H9 (cell line): Measurements from ENCODE around the gene ZSCAN16. TPM values are rescaled to one million over a fixed set of nuclear protein-coding genes. Genes with fewer than 3 reads are reported as not detected.
"Not testable (repeated sequence)": the region's sequence is repeated elsewhere in the genome, so short reads cannot be mapped to it uniquely, and the experiment has no call there.

ENCODE experiments used
- DNase-seq: peaks from one replicate; pipeline ENCODE4 v3.0.0-alpha.2; 2017
- H2AFZ ChIP-seq: one replicate; pipeline ENCODE4 v1.6.1; 2013; ENCODE audit warnings: mild to moderate bottlenecking, low read length, control low read depth, moderate library complexity
- H2AK5ac ChIP-seq: 2 replicates; pipeline ENCODE4 v1.6.1; 2013; ENCODE audit warnings: low read length, control low read depth, mixed read lengths; ENCODE audit not compliant: insufficient read length
- H2BK120ac ChIP-seq: one replicate; pipeline ENCODE4 v1.6.1; 2013; ENCODE audit warnings: low read depth, mild to moderate bottlenecking, low read length, control low read depth, inconsistent platforms; ENCODE audit not compliant: poor library complexity, severe bottlenecking
- H2BK12ac ChIP-seq: 2 replicates; pipeline ENCODE4 v1.6.1; 2013; ENCODE audit warnings: low read length, control low read depth, mixed read lengths, low read depth; ENCODE audit not compliant: insufficient read length
- H2BK15ac ChIP-seq: 2 replicates; pipeline ENCODE4 v1.6.1; 2013; ENCODE audit warnings: low read depth, low read length, control low read depth
- H2BK20ac ChIP-seq: one replicate; pipeline ENCODE4 v1.6.1; 2013; ENCODE audit warnings: low read depth, mild to moderate bottlenecking, low read length, control low read depth, inconsistent platforms; ENCODE audit not compliant: poor library complexity, severe bottlenecking
- H2BK5ac ChIP-seq: 2 replicates; pipeline ENCODE4 v1.6.1; 2013; ENCODE audit warnings: low read length, control low read depth, mixed read lengths; ENCODE audit not compliant: insufficient read length
- H3K14ac ChIP-seq: 2 replicates; pipeline ENCODE4 v1.6.1; 2013; ENCODE audit warnings: low read length, control low read depth; ENCODE audit not compliant: insufficient read depth
- H3K18ac ChIP-seq: 2 replicates; pipeline ENCODE4 v1.6.1; 2013; ENCODE audit warnings: low read depth, mild to moderate bottlenecking, mixed read lengths, low read length, control low read depth; ENCODE audit not compliant: insufficient read length
- H3K23ac ChIP-seq: 2 replicates; pipeline ENCODE4 v1.6.1; 2013; ENCODE audit warnings: low read length, control low read depth, mixed read lengths, low read depth; ENCODE audit not compliant: insufficient read length
- H3K23me2 ChIP-seq: 2 replicates; pipeline ENCODE4 v1.6.1; 2013; ENCODE audit warnings: low read depth, mild to moderate bottlenecking, mixed read lengths, low read length, control low read depth; ENCODE audit not compliant: insufficient read length, poor library complexity, severe bottlenecking
- H3K27ac ChIP-seq: 2 replicates; pipeline ENCODE4 v1.5.1; 2013; ENCODE audit warnings: low read length, control low read depth, mixed read lengths, low read depth; ENCODE audit not compliant: insufficient read length
- H3K27me3 ChIP-seq: 2 replicates; pipeline ENCODE4 v1.6.1; 2013; ENCODE audit warnings: low read length, control low read depth, inconsistent platforms; ENCODE audit not compliant: insufficient read depth
- H3K4ac ChIP-seq: 2 replicates; pipeline ENCODE4 v1.6.1; 2013; ENCODE audit warnings: low read depth, mild to moderate bottlenecking, control low read depth, inconsistent platforms, low read length, moderate library complexity
- H3K4me1 ChIP-seq: 2 replicates; pipeline ENCODE4 v1.6.1; 2013; ENCODE audit warnings: low read length, control low read depth, inconsistent platforms; ENCODE audit not compliant: insufficient read depth
- H3K4me2 ChIP-seq: 2 replicates; pipeline ENCODE4 v1.6.1; 2013; ENCODE audit warnings: low read length, control low read depth, mixed read lengths; ENCODE audit not compliant: insufficient read length, insufficient read depth
- H3K56ac ChIP-seq: 2 replicates; pipeline ENCODE4 v1.6.1; 2013; ENCODE audit warnings: low read depth, mild to moderate bottlenecking, mixed read lengths, low read length, control low read depth; ENCODE audit not compliant: insufficient read length
- H3K79me1 ChIP-seq: 2 replicates; pipeline ENCODE4 v1.6.1; 2013; ENCODE audit warnings: low read depth, mild to moderate bottlenecking, moderate library complexity, low read length, control low read depth, inconsistent platforms; ENCODE audit not compliant: insufficient read depth, poor library complexity, severe bottlenecking
- H3K79me2 ChIP-seq: 2 replicates; pipeline ENCODE4 v1.6.1; 2013; ENCODE audit warnings: low read length, control low read depth, inconsistent platforms; ENCODE audit not compliant: insufficient read depth
- H3K9ac ChIP-seq: 2 replicates; pipeline ENCODE4 v1.6.1; 2013; ENCODE audit warnings: low read length, control low read depth, mixed read lengths; ENCODE audit not compliant: insufficient read length; ENCODE audit errors: extremely low read depth
- H3K9me3 ChIP-seq: one replicate; pipeline ENCODE4 v1.6.1; 2013; ENCODE audit warnings: low read depth, low read length, inconsistent platforms; ENCODE audit not compliant: control insufficient read depth
- H3T11ph ChIP-seq: one replicate; pipeline ENCODE4 v1.6.1; 2013; ENCODE audit warnings: mild to moderate bottlenecking, low read length, control low read depth, inconsistent platforms
- H4K20me1 ChIP-seq: one replicate; pipeline ENCODE4 v1.6.1; 2013; ENCODE audit not compliant: control insufficient read depth, insufficient read length, insufficient read depth
- H4K5ac ChIP-seq: 2 replicates; pipeline ENCODE4 v1.6.1; 2013; ENCODE audit warnings: low read depth, mild to moderate bottlenecking, mixed read lengths, low read length, control low read depth; ENCODE audit not compliant: insufficient read length
- H4K8ac ChIP-seq: replicated peaks from 2 replicates; pipeline ENCODE4 v1.6.1; 2013; ENCODE audit warnings: low read length, control low read depth, mixed read lengths, low read depth; ENCODE audit not compliant: insufficient read length
- H4K91ac ChIP-seq: 2 replicates; pipeline ENCODE4 v1.6.1; 2013; ENCODE audit warnings: low read depth, mild to moderate bottlenecking, moderate library complexity, mixed read lengths, low read length, control low read depth; ENCODE audit not compliant: insufficient read length
- H3K27ac Mint-ChIP-seq, 3 experiments: 2 replicates in 2 of 3; 3 replicates in 1 of 3; pipeline ENCODE4 v1.8.0; 2020 to 2021; ENCODE audit warnings: mixed read lengths in 3 of 3, mild to moderate bottlenecking in 1 of 3, moderate library complexity in 1 of 3
- H3K27me3 Mint-ChIP-seq: 2 replicates; pipeline ENCODE4 v1.8.0; 2021; ENCODE audit warnings: low read depth, mild to moderate bottlenecking, moderate library complexity, mixed read lengths
- H3K36me3 Mint-ChIP-seq, 3 experiments: 2 replicates in 2 of 3; 3 replicates in 1 of 3; pipeline ENCODE4 v1.8.0; 2020 to 2021; ENCODE audit warnings: low read depth in 3 of 3, mixed read lengths in 3 of 3; ENCODE audit not compliant: insufficient read depth in 1 of 3
- H3K4me1 Mint-ChIP-seq, 2 experiments: 2 replicates each; pipeline ENCODE4 v1.8.0; 2020; ENCODE audit warnings: mixed read lengths in 2 of 2
- H3K4me3 Mint-ChIP-seq, 2 experiments: 2 replicates in 1 of 2; 3 replicates in 1 of 2; pipeline ENCODE4 v1.8.0; 2020 to 2021; ENCODE audit warnings: mild to moderate bottlenecking in 2 of 2, mixed read lengths in 2 of 2, moderate library complexity in 1 of 2
- H3K9me3 Mint-ChIP-seq, 2 experiments: 2 replicates in 1 of 2; 3 replicates in 1 of 2; pipeline ENCODE4 v1.8.0; 2020; ENCODE audit warnings: mild to moderate bottlenecking in 2 of 2, mixed read lengths in 2 of 2, moderate library complexity in 1 of 2
- WGBS: extraction: QIAGEN DNeasy Blood & Tissue Kit; methylation state at CpG from one replicate; pipeline ENCODE4 v1.1.7; 2013; ENCODE audit warnings: missing lambda C conversion rate, low lambda C conversion rate, mixed read lengths; ENCODE audit not compliant: insufficient read length; ENCODE audit errors: extremely low coverage; 5-methylcytosine and 5-hydroxymethylcytosine counted together
- total RNA-seq: library from RNA; stranded (reverse); gene quantifications from 2 replicates; pipeline ENCODE4 v1.2.1, GENCODE V29; 2021
- TF ChIP-seq, protein P1 (sequence below): fragments of 200-600 bp; sonication (generic); conservative IDR thresholded peaks from 3 replicates; pipeline ENCODE4 v1.8.0; 2021; ENCODE audit warnings: antibody characterized with exemption, mild to moderate bottlenecking

ZSCAN16 gene
- total RNA-seq, 1 experiment from 2014 or later, result 11.0 TPM

DNA sequence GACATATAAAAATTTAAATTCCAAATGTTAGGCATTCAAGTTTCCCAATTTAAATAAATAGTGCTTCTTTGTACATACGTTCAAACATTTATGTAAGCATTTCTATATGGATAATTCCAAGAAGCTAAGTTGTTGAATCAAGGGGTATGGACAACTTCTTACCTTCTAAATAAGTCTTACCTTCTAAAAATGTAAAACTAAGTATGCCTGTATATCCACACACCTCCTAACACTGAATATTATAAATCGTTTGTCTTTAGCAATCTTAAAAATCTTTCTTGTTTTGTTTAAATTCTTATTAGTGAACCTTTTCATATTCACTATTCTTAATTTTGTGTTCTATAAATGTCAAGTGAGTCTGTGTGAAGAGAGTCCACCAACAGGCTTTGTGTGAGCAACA is 2.5 kb upstream of the ZSCAN16 start:
- TF ChIP-seq, protein P1, sequence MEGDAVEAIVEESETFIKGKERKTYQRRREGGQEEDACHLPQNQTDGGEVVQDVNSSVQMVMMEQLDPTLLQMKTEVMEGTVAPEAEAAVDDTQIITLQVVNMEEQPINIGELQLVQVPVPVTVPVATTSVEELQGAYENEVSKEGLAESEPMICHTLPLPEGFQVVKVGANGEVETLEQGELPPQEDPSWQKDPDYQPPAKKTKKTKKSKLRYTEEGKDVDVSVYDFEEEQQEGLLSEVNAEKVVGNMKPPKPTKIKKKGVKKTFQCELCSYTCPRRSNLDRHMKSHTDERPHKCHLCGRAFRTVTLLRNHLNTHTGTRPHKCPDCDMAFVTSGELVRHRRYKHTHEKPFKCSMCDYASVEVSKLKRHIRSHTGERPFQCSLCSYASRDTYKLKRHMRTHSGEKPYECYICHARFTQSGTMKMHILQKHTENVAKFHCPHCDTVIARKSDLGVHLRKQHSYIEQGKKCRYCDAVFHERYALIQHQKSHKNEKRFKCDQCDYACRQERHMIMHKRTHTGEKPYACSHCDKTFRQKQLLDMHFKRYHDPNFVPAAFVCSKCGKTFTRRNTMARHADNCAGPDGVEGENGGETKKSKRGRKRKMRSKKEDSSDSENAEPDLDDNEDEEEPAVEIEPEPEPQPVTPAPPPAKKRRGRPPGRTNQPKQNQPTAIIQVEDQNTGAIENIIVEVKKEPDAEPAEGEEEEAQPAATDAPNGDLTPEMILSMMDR, result no peak
- no peak overlapping the region for H3K18ac ChIP-seq
- Mint-ChIP-seq H3K36me3 (peaks cover 7 to 29% (median 24%) of the 10 kb centered on the region in 3 experiments; a peak in 6 of 7 replicates), H3K9me3 (no peaks in the 10 kb centered on the region), H3K4me1 (peaks cover 12% of the 10 kb centered on the region in 2 experiments), H3K27ac (peak overlapping the region in 1 of 3 experiments; percentile 79; a peak in 1 of 7 replicates), H3K4me3 (no peak overlapping the region), H3K27me3 (no peaks in the 10 kb centered on the region)
- no peak overlapping the region for H3K56ac ChIP-seq
- H3K27me3 ChIP-seq, result no peaks in the 10 kb centered on the region
- WGBS, result no CpG with 5 or more reads among the region's 2 CpGs
- no peaks in the 10 kb centered on the region for H4K20me1 ChIP-seq
- no peak overlapping the region for H3K4me2 ChIP-seq
- H2AK5ac ChIP-seq, result no peak overlapping the region
- H3K9me3 ChIP-seq, result no peaks in the 10 kb centered on the region
- no peak overlapping the region for H2AFZ ChIP-seq
- no peaks in the 10 kb centered on the region for H3K4me1 ChIP-seq
- H3K79me2 ChIP-seq, result peaks cover 1% of the 10 kb centered on the region; the same call in 1 of the 2 replicates
- no peak overlapping the region for H3K14ac ChIP-seq
- no peak overlapping the region for H3T11ph ChIP-seq
- peaks cover 3% of the 10 kb centered on the region for H3K79me1 ChIP-seq
- no peak overlapping the region for H3K27ac ChIP-seq
- H3K23me2 ChIP-seq, result no peaks in the 10 kb centered on the region
- H3K23ac ChIP-seq, result no peak overlapping the region
- no peak overlapping the region for H2BK20ac ChIP-seq
- H3K4ac ChIP-seq, result no peak overlapping the region
- no peak overlapping the region for H3K9ac ChIP-seq
- no peak overlapping the region for H2BK15ac ChIP-seq
- no peak overlapping the region for H4K91ac ChIP-seq
- H4K8ac ChIP-seq, result no peak overlapping the region
- no peak for DNase-seq
- no peak overlapping the region for H4K5ac ChIP-seq
- no peak overlapping the region for H2BK12ac ChIP-seq
- H2BK120ac ChIP-seq, result no peak overlapping the region
- no peak overlapping the region for H2BK5ac ChIP-seq

DNA sequence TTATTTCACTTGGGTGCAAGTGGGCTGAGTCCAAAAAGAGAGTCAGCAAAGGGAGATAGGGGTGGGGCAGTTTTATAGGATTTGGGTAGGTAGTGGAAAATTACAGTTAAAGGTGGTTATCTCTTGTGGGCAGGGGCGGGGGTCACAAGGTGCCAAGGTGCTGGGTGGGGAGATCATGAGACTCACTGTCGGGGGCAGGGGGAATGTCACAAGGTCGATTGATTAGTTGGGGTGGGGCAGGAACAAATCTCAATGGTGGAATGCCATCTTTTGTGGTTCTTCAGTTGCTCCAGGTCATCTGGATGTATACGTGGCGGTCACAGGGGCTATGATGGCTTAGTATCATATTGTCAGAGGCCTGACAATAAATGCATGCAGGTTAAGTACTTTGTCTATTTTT is 2.1 kb upstream of the ZSCAN16 start:
- H4K8ac ChIP-seq, H3K4me3 Mint-ChIP-seq, H3K23me2 ChIP-seq, H3K27me3 ChIP-seq, H2BK15ac ChIP-seq, H2BK20ac ChIP-seq, H3K27me3 Mint-ChIP-seq, H4K91ac ChIP-seq, H3K9ac ChIP-seq, H2AFZ ChIP-seq, H3K27ac ChIP-seq, H3K4ac ChIP-seq, H3K23ac ChIP-seq, H2BK120ac ChIP-seq, H4K5ac ChIP-seq, H3T11ph ChIP-seq, H3K9me3 Mint-ChIP-seq, H4K20me1 ChIP-seq, H3K56ac ChIP-seq, H3K4me2 ChIP-seq, H3K79me1 ChIP-seq, DNase-seq, H2BK12ac ChIP-seq, H3K9me3 ChIP-seq, H2AK5ac ChIP-seq, H2BK5ac ChIP-seq, H3K14ac ChIP-seq, H3K79me2 ChIP-seq, H3K4me1 ChIP-seq, H3K18ac ChIP-seq: not testable (repeated sequence)
- WGBS, result no CpG with 5 or more reads among the region's 5 CpGs
- Mint-ChIP-seq H3K36me3 (peaks cover 7 to 33% (median 27%) of the 10 kb centered on the region in 3 experiments; a peak in 6 of 7 replicates), H3K4me1 (peaks cover 12% of the 10 kb centered on the region in 2 experiments), H3K27ac (peak overlapping the region in 1 of 3 experiments; percentile 79; a peak in 1 of 7 replicates)
